ENCODE measurements around the gene SDK2. TPM values are rescaled to one million over a fixed set of nuclear protein-coding genes. Genes with fewer than 3 reads are reported as not detected.

Gene SDK2
- total RNA-seq, 2 donors from 2014 or later: 1.5 to 5.6 TPM

DNA sequence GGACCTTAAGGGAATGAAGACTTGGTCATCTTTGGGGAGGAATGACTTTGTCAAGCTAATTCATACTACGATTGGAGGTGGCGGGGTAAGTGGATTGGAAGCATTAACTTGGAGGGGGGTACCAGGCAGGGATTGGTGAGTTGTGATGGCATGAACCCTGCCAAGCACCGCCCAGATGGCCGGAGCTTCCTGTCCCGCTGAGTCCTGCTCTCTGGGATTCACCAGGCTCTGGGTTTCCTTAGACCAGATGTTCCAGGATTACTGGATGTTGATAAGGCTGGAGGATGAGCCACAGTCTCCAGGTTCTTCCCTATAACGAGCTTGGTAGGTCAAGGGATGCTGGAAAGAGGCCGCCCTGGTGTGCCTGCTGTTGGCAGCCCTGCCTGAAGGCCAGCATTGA, 154.9 kb downstream of the SDK2 start:
- H3K9me3 ChIP-seq: peaks cover 0 to 6% of the 10 kb centered on the region in 2 donors
- TF ChIP-seq, protein P1, sequence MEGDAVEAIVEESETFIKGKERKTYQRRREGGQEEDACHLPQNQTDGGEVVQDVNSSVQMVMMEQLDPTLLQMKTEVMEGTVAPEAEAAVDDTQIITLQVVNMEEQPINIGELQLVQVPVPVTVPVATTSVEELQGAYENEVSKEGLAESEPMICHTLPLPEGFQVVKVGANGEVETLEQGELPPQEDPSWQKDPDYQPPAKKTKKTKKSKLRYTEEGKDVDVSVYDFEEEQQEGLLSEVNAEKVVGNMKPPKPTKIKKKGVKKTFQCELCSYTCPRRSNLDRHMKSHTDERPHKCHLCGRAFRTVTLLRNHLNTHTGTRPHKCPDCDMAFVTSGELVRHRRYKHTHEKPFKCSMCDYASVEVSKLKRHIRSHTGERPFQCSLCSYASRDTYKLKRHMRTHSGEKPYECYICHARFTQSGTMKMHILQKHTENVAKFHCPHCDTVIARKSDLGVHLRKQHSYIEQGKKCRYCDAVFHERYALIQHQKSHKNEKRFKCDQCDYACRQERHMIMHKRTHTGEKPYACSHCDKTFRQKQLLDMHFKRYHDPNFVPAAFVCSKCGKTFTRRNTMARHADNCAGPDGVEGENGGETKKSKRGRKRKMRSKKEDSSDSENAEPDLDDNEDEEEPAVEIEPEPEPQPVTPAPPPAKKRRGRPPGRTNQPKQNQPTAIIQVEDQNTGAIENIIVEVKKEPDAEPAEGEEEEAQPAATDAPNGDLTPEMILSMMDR (IDR thresholded peaks at IDR 0.05): no peak
- DNase-seq (ENCODE audit: low spot score): no peak
- no peak overlapping the region for H3K4me3 ChIP-seq
- no peak overlapping the region for H3K27ac ChIP-seq
- H3K27me3 ChIP-seq: no peaks in the 10 kb centered on the region
- H3K36me3 ChIP-seq: no peaks in the 10 kb centered on the region
- H3K4me1 ChIP-seq: no peaks in the 10 kb centered on the region

DNA sequence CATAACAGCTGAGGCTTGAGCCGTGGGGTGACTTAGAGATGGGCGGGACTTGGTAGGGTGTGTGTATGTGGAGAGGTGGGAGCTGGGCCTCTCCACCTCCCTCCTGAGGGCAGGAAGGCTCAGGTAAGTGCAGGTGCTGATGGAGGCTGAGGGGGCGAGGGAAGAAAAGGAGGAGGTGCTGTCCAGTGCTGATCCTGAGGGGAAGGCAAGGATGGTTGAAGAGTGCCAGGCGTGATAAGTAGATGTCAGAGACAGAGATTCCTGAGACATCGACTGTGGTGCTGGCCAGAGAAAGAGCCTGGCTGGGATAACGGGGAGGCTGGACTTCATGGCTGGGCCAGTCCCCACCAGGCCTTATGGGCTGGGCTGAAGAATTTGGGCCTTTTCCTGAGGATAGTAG, 159.1 kb downstream of the SDK2 start:
- no peak for DNase-seq (ENCODE audit: low spot score)
- TF ChIP-seq, protein P1 (IDR thresholded peaks at IDR 0.05): no peak
- Histone ChIP-seq H3K27me3 (no peaks in the 10 kb centered on the region), H3K4me3 (no peak overlapping the region), H3K36me3 (no peaks in the 10 kb centered on the region), H3K9me3 (peaks cover 0 to 6% of the 10 kb centered on the region in 2 donors), H3K4me1 (peaks cover 0 to 5% of the 10 kb centered on the region in 2 donors), H3K27ac (no peak overlapping the region)

DNA sequence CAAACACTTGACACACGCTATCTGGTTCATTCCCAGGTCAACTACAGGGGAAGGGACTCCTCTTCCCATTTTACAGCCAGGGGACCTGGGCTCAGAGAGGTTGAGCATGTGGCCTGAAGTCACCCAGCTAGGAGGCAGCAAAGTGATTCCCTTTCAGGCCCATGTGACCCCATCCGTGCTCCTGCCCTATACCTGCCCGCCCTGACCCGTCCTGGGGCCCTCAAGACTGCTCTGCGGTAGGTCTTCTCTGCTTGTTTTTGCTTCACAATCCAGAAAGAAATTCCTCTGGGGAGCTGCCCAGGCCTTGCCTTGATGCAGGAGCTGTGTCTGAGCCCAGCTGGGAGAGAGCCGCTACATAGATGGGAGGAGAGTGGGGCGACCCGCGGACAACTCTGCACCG, 161.4 kb downstream of the SDK2 start:
- TF ChIP-seq, protein P1 (IDR thresholded peaks at IDR 0.05): no peak
- H3K36me3 ChIP-seq: no peaks in the 10 kb centered on the region
- DNase-seq (ENCODE audit: low spot score): no peak
- peaks cover 0 to 6% of the 10 kb centered on the region in 2 donors for H3K9me3 ChIP-seq
- no peaks in the 10 kb centered on the region for H3K27me3 ChIP-seq
- peaks cover 0 to 5% of the 10 kb centered on the region in 2 donors for H3K4me1 ChIP-seq
- no peak overlapping the region for H3K27ac ChIP-seq
- no peak overlapping the region for H3K4me3 ChIP-seq

DNA sequence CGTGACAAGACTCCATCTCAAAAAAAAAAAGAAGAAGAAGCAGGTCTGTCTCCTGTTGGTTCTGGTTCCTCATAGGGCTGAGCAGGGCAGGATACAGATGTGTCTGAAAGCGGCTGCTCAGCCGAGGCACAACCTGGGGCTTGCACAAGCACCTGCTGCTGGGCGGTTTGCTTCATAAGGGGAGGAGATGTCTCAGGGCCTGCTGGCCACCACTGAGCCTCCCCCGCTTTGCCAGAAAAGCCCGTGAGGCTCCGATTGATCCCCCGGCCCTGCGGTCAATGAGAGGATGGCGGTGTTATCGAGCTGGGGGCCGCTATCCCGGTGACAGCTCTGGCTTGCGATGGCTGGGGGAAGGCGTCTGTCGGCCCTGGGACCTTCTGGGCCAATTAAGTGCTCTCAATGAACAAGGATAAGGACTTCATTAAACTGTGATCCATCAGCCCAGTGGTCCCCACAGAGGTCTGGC, 162.0 kb downstream of the SDK2 start:
- H3K27me3 ChIP-seq: no peaks in the 10 kb centered on the region
- H3K36me3 ChIP-seq: no peaks in the 10 kb centered on the region
- H3K4me1 ChIP-seq: peaks cover 0 to 5% of the 10 kb centered on the region in 2 donors
- no peak overlapping the region for H3K4me3 ChIP-seq
- peaks cover 0 to 6% of the 10 kb centered on the region in 2 donors for H3K9me3 ChIP-seq
- H3K27ac ChIP-seq: no peak overlapping the region
- TF ChIP-seq, protein P1 (IDR thresholded peaks at IDR 0.05): no peak
- DNase-seq (ENCODE audit: low spot score): no peak

DNA sequence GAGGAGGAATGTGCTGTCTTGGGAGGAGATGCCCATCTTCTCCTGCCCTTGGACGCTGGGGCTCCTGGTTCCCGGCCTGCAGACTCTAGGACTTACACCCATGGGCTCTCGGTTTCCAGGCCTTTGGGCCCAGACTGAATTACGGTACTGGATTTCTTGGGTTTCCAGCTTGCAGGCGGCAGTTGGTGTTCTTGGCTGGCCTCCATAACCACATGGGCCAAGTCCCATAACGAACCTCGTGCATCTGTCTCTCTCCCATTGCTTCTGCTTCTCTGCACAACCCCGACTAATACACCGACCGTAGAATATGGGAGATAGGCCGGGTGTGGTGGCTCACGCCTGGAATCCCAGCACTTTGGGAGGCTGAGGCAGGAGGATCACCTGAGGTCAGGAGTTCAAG, 162.6 kb downstream of the SDK2 start:
- no peak overlapping the region for H3K27ac ChIP-seq
- no peaks in the 10 kb centered on the region for H3K27me3 ChIP-seq
- TF ChIP-seq, protein P1 (IDR thresholded peaks at IDR 0.05): no peak
- H3K36me3 ChIP-seq: no peaks in the 10 kb centered on the region
- H3K9me3 ChIP-seq: peaks cover 0 to 6% of the 10 kb centered on the region in 2 donors
- no peak for DNase-seq (ENCODE audit: low spot score)
- H3K4me1 ChIP-seq: peaks cover 0 to 7% of the 10 kb centered on the region in 2 donors
- H3K4me3 ChIP-seq: no peak overlapping the region

DNA sequence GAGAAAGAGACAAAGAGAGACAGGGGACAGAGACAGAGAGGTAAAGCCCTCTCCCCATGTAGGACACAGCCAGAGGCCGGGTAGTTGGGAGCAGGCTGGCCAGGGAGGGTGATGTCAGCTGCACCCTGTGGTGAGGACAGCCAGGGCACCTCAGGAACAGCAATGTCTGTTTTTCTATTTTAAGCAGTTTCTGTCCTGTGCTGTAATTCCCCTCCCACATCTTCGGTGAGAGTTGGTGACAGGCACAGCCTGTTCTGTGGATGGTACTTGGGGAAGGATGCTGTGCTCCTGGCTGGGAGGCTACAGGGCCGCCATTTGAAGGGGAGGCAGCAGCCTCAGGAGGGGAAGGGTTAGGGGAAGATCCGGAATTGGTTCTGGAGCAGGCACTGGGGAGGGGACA, 163.5 kb downstream of the SDK2 start:
- H3K4me3 ChIP-seq: no peak overlapping the region
- H3K27me3 ChIP-seq: no peaks in the 10 kb centered on the region
- H3K9me3 ChIP-seq: peaks cover 0 to 6% of the 10 kb centered on the region in 2 donors
- TF ChIP-seq, protein P1 (IDR thresholded peaks at IDR 0.05): no peak
- H3K4me1 ChIP-seq: peaks cover 0 to 12% of the 10 kb centered on the region in 2 donors
- H3K36me3 ChIP-seq: no peaks in the 10 kb centered on the region
- DNase-seq (ENCODE audit: low spot score): no peak
- peak overlapping the region; percentile 46 to 60 for H3K27ac ChIP-seq

Measured in right atrium auricular region (tissue), 2 donors.